GM12878 (cell line): ENCODE data around the gene ZNRF3.

Experiments
- BCL11A ChIP-seq: IDR thresholded peaks from 2 replicates; pipeline ENCODE4 v1.6.1; 2011; ENCODE audit warnings: low read depth, low read length
- CBFB ChIP-seq: IDR thresholded peaks from 2 replicates; pipeline ENCODE4 v1.6.1; 2016; ENCODE audit warnings: antibody characterized with exemption, low read depth
- CEBPB ChIP-seq, 2 experiments: fragments of 150-350 bp in 1 of 2; IDR thresholded peaks; 2 replicates each; pipeline ENCODE4 v1.6.1; 2012 to 2014; ENCODE audit warnings: low read depth in 2 of 2, low read length in 2 of 2, borderline replicate concordance in 1 of 2, inconsistent platforms in 1 of 2
- EP300 ChIP-seq, 2 experiments: fragments of 150-350 bp in 1 of 2; IDR thresholded peaks; 2 replicates each; pipeline ENCODE4 v1.6.1; 2011 to 2012; ENCODE audit warnings: low read depth in 2 of 2, low read length in 2 of 2, borderline replicate concordance in 1 of 2, improper control_type of control experiment in 1 of 2, inconsistent platforms in 1 of 2; ENCODE audit not compliant: control insufficient read depth in 1 of 2
- ETV6 ChIP-seq, 2 experiments: fragments of 450-650 bp in 1 of 2; IDR thresholded peaks in 1 of 2; conservative IDR thresholded peaks in 1 of 2; 2 replicates each; pipeline ENCODE4 v1.6.1; 2014; ENCODE audit warnings: antibody characterized with exemption in 1 of 2, borderline replicate concordance in 1 of 2, low read depth in 1 of 2, mild to moderate bottlenecking in 1 of 2, moderate library complexity in 1 of 2
- HDAC2 ChIP-seq: fragments of 200-600 bp; sonication (generic); IDR thresholded peaks from 2 replicates; pipeline ENCODE4 v1.6.1; 2017
- PAX5 ChIP-seq: IDR thresholded peaks from 2 replicates; pipeline ENCODE4 v1.6.1; 2011; ENCODE audit warnings: low read depth, low read length, borderline replicate concordance
- POLR2A ChIP-seq: IDR thresholded peaks from 2 replicates; pipeline ENCODE4 v1.6.1; 2011; ENCODE audit warnings: low read depth, mild to moderate bottlenecking, low read length
- POLR2AphosphoS2 ChIP-seq: IDR thresholded peaks from 2 replicates; pipeline ENCODE4 v1.6.1; 2011; ENCODE audit warnings: low read depth, mild to moderate bottlenecking, low read length, improper control_type of control experiment, moderate library complexity
- POLR2AphosphoS5 ChIP-seq: IDR thresholded peaks from 2 replicates; pipeline ENCODE4 v1.6.1; 2011; ENCODE audit warnings: mild to moderate bottlenecking, low read length, inconsistent platforms
- RCOR1 ChIP-seq: conservative IDR thresholded peaks from 2 replicates; pipeline ENCODE4 v1.6.1; 2012; ENCODE audit warnings: low read depth, low read length, improper control_type of control experiment
- SREBF1 ChIP-seq: IDR thresholded peaks from 2 replicates; pipeline ENCODE4 v1.6.1; 2012; ENCODE audit warnings: mild to moderate bottlenecking, low read length
- TF ChIP-seq, protein P1 (sequence below), 3 experiments: IDR thresholded peaks in 2 of 3; conservative IDR thresholded peaks in 1 of 3; 2 replicates each; pipeline ENCODE4 v1.5.1; 2011; ENCODE audit warnings: low read depth in 3 of 3, low read length in 3 of 3, mild to moderate bottlenecking in 3 of 3, control low read depth in 2 of 3, moderate library complexity in 2 of 3, inconsistent platforms in 1 of 3, mixed read lengths in 1 of 3; ENCODE audit not compliant: control insufficient read depth in 2 of 3, insufficient read depth in 1 of 3; ENCODE audit errors: extremely low read depth in 1 of 3

DNA sequence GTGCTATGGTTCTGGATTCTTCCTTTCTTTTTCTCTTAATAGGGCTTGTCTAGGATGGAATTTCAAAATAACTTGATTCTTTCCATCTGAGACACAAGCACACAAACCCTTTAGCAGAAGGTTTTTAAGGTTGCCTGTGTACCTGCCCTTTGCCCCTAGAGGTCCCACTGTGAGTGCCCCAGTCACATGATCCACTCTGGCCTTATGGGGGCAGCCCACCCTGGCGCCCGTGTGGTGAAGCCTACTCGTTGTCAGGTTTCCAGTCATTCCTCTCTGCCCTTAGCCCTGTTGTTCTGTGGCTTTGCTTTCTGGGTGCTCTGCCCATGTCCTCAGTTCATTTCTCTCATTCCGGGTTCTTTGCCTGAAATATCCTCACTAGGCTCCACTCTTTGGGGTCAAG, 51.8 kb downstream of the ZNRF3 start:
- TF ChIP-seq, protein P1, sequence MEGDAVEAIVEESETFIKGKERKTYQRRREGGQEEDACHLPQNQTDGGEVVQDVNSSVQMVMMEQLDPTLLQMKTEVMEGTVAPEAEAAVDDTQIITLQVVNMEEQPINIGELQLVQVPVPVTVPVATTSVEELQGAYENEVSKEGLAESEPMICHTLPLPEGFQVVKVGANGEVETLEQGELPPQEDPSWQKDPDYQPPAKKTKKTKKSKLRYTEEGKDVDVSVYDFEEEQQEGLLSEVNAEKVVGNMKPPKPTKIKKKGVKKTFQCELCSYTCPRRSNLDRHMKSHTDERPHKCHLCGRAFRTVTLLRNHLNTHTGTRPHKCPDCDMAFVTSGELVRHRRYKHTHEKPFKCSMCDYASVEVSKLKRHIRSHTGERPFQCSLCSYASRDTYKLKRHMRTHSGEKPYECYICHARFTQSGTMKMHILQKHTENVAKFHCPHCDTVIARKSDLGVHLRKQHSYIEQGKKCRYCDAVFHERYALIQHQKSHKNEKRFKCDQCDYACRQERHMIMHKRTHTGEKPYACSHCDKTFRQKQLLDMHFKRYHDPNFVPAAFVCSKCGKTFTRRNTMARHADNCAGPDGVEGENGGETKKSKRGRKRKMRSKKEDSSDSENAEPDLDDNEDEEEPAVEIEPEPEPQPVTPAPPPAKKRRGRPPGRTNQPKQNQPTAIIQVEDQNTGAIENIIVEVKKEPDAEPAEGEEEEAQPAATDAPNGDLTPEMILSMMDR (IDR thresholded peaks at IDR 0.05 in 2 of 3, conservative IDR thresholded peaks at IDR 0.05 in 1 of 3; ENCODE audit: control insufficient read depth in 2 of 3, extremely low read depth in 1 of 3, insufficient read depth in 1 of 3, low read depth in 3 of 3, low read length in 3 of 3): no peak
- no peak for TF ChIP-seq RCOR1
- TF ChIP-seq BCL11A: no peak
- no peak for TF ChIP-seq POLR2AphosphoS2
- no peak for TF ChIP-seq ETV6 (conservative IDR thresholded peaks at IDR 0.05 in 1 of 2, IDR thresholded peaks at IDR 0.05 in 1 of 2; ENCODE audit: borderline replicate concordance in 1 of 2, low read depth in 1 of 2)
- TF ChIP-seq SREBF1: no peak
- no peak for TF ChIP-seq CBFB
- TF ChIP-seq EP300 (IDR thresholded peaks at IDR 0.05; ENCODE audit: borderline replicate concordance in 1 of 2, control insufficient read depth in 1 of 2, low read depth in 2 of 2, low read length in 2 of 2): no peak
- TF ChIP-seq POLR2A: no peak
- TF ChIP-seq POLR2AphosphoS5: no peak
- no peak for TF ChIP-seq HDAC2
- no peak for TF ChIP-seq PAX5
- TF ChIP-seq CEBPB (IDR thresholded peaks at IDR 0.05; ENCODE audit: borderline replicate concordance in 1 of 2, low read depth in 2 of 2, low read length in 2 of 2): no peak
